ENCODE measurements around the gene EAF1. TPM values are rescaled to one million over a fixed set of nuclear protein-coding genes. Genes with fewer than 3 reads are reported as not detected.
A peak's percentile ranks its signal among the peaks of the same experiment; 100 is the strongest.

Gene EAF1
- total RNA-seq, 1 experiment from 2014 or later: 28.3 TPM

DNA sequence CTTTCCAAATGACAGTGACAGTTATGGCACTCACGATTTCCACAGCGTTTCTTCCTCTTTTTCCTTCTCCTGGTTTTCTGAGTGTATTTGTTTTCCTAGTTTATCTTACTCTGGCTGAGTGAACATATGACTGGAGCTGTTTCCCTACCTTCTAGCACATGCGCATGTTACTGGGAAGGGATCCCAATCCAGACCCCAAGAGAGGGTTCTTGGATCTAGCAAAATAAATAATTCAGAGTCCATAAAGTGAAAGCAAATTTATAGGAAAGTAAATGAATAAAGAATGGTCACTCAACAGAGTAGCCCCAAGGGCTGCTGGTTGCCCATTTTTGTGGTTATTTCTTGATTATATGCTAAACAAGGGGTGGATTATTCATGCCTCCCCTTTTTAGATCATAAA lies 23.9 kb upstream of the EAF1 start:
- Mint-ChIP-seq H3K27ac (ENCODE audit: low read depth, unreplicated experiment) (no peak overlapping the region), H3K36me3 (ENCODE audit: insufficient read depth, unreplicated experiment) (no peaks in the 10 kb centered on the region), H3K9me3 (ENCODE audit: unreplicated experiment) (no peaks in the 10 kb centered on the region), H3K4me1 (ENCODE audit: insufficient read depth, unreplicated experiment) (no peaks in the 10 kb centered on the region), H3K27me3 (ENCODE audit: insufficient read depth, unreplicated experiment) (no peaks in the 10 kb centered on the region), H3K4me3 (ENCODE audit: unreplicated experiment) (no peak overlapping the region)
- ChIA-PET POLR2A (no interaction called here), CTCF (interaction anchor here (1.1 to 3.7 kb wide), 2 partner anchors 136 to 199 kb away, joined by 3 to 107 read pairs; no protein-coding TSS in a partner anchor)
- TF ChIP-seq, protein P1, sequence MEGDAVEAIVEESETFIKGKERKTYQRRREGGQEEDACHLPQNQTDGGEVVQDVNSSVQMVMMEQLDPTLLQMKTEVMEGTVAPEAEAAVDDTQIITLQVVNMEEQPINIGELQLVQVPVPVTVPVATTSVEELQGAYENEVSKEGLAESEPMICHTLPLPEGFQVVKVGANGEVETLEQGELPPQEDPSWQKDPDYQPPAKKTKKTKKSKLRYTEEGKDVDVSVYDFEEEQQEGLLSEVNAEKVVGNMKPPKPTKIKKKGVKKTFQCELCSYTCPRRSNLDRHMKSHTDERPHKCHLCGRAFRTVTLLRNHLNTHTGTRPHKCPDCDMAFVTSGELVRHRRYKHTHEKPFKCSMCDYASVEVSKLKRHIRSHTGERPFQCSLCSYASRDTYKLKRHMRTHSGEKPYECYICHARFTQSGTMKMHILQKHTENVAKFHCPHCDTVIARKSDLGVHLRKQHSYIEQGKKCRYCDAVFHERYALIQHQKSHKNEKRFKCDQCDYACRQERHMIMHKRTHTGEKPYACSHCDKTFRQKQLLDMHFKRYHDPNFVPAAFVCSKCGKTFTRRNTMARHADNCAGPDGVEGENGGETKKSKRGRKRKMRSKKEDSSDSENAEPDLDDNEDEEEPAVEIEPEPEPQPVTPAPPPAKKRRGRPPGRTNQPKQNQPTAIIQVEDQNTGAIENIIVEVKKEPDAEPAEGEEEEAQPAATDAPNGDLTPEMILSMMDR (IDR thresholded peaks at IDR 0.05; ENCODE audit: unreplicated experiment): no peak
- intact Hi-C loops (cut with micrococcal nuclease): no loop called here
- DNase-seq (ENCODE audit: unreplicated experiment): no peak
- no TSS peak for BruUV-seq (replicated peaks)

DNA sequence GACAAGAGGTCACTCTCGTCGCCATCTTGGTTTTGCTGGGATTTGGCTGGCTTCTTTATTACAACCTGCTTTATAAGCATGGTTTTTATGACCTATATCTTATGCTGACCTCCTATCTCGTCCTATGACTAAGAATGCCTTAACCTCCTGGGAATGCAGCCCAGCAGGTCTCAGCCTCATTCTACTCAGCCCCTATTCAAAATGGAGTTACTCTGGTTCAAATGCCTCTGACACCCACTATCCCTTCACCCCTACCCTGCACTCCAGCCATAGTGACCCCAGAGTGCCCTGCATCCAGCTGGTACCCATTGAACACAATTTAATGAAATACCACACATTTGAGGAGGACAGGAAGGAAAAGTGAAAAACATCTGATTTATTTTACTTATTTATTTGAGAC lies 23.4 kb upstream of the EAF1 start:
- no TSS peak for BruUV-seq (replicated peaks)
- ChIA-PET POLR2A (no interaction called here), CTCF (interaction anchor here (0.7 to 3.7 kb wide), 5 partner anchors 10 to 232 kb away, joined by 3 to 107 read pairs (median 10); no protein-coding TSS in a partner anchor)
- intact Hi-C loops (cut with micrococcal nuclease): loop anchor here (2.0 kb wide), 1 partner anchor 295 kb away; no protein-coding TSS in a partner anchor
- Mint-ChIP-seq H3K4me1 (ENCODE audit: insufficient read depth, unreplicated experiment) (no peaks in the 10 kb centered on the region), H3K36me3 (ENCODE audit: insufficient read depth, unreplicated experiment) (no peaks in the 10 kb centered on the region), H3K4me3 (ENCODE audit: unreplicated experiment) (no peak overlapping the region), H3K27me3 (ENCODE audit: insufficient read depth, unreplicated experiment) (no peaks in the 10 kb centered on the region), H3K27ac (ENCODE audit: low read depth, unreplicated experiment) (no peak overlapping the region), H3K9me3 (ENCODE audit: unreplicated experiment) (no peaks in the 10 kb centered on the region)
- DNase-seq (ENCODE audit: unreplicated experiment): no peak
- TF ChIP-seq, protein P1 (IDR thresholded peaks at IDR 0.05; ENCODE audit: unreplicated experiment): no peak

- no TSS peak for BruUV-seq (replicated peaks)
- no peak for DNase-seq (ENCODE audit: unreplicated experiment)
- Mint-ChIP-seq H3K27ac (ENCODE audit: low read depth, unreplicated experiment) (no peak overlapping the region), H3K36me3 (ENCODE audit: insufficient read depth, unreplicated experiment) (peaks cover 5% of the 10 kb centered on the region), H3K4me3 (ENCODE audit: unreplicated experiment) (no peak overlapping the region), H3K4me1 (ENCODE audit: insufficient read depth, unreplicated experiment) (no peaks in the 10 kb centered on the region), H3K27me3 (ENCODE audit: insufficient read depth, unreplicated experiment) (no peaks in the 10 kb centered on the region), H3K9me3 (ENCODE audit: unreplicated experiment) (no peaks in the 10 kb centered on the region)
- TF ChIP-seq, protein P1 (IDR thresholded peaks at IDR 0.05; ENCODE audit: unreplicated experiment): no peak
- CTCF ChIA-PET: interaction anchor here (0.6 to 3.7 kb wide), 38 partner anchors 8 to 482 kb away, joined by 3 to 107 read pairs (median 4); partner anchors contain the start of genes CAPN7 and SH3BP5
- POLR2A ChIA-PET: interaction anchor here (0.7 to 1.7 kb wide), 5 partner anchors 18 to 137 kb away, joined by 3 to 14 read pairs (median 3); partner anchors contain the start of gene SH3BP5
- intact Hi-C loops (cut with micrococcal nuclease): loop anchor here (1.0 to 2.0 kb wide), 3 partner anchors 136 to 296 kb away; no protein-coding TSS in a partner anchor
Measured at GRCh38 chr3:15404767-15405166, 22.6 kb upstream of the EAF1 start.

GRCh38 chr3:15405448-15406050 lies 21.8 kb upstream of the EAF1 start:
- BruUV-seq (replicated peaks): no TSS peak
- Mint-ChIP-seq H3K27ac (ENCODE audit: low read depth, unreplicated experiment) (no peak overlapping the region), H3K4me3 (ENCODE audit: unreplicated experiment) (no peak overlapping the region), H3K4me1 (ENCODE audit: insufficient read depth, unreplicated experiment) (no peaks in the 10 kb centered on the region), H3K27me3 (ENCODE audit: insufficient read depth, unreplicated experiment) (no peaks in the 10 kb centered on the region), H3K36me3 (ENCODE audit: insufficient read depth, unreplicated experiment) (peaks cover 11% of the 10 kb centered on the region), H3K9me3 (ENCODE audit: unreplicated experiment) (no peaks in the 10 kb centered on the region)
- TF ChIP-seq, protein P1 (IDR thresholded peaks at IDR 0.05; ENCODE audit: unreplicated experiment): peak; percentile 57
- ChIA-PET CTCF (interaction anchor here (0.6 to 3.7 kb wide), 42 partner anchors 9 to 1145 kb away, joined by 3 to 107 read pairs (median 4); partner anchors contain the start of genes CAPN7 and SH3BP5), POLR2A (interaction anchor here (0.7 to 1.7 kb wide), 6 partner anchors 18 to 151 kb away, joined by 3 to 14 read pairs (median 3); partner anchors contain the start of gene SH3BP5)
- intact Hi-C loops (cut with micrococcal nuclease): loop anchor here (1.0 to 2.0 kb wide), 3 partner anchors 137 to 297 kb away; no protein-coding TSS in a partner anchor
- peak; percentile 59 for DNase-seq (ENCODE audit: unreplicated experiment)
